ENCODE results near the gene CD1E.
"Not testable (repeated sequence)": the region's sequence is repeated elsewhere in the genome, so short reads cannot be mapped to it uniquely, and the experiment has no call there.

The CD1E gene

DNA sequence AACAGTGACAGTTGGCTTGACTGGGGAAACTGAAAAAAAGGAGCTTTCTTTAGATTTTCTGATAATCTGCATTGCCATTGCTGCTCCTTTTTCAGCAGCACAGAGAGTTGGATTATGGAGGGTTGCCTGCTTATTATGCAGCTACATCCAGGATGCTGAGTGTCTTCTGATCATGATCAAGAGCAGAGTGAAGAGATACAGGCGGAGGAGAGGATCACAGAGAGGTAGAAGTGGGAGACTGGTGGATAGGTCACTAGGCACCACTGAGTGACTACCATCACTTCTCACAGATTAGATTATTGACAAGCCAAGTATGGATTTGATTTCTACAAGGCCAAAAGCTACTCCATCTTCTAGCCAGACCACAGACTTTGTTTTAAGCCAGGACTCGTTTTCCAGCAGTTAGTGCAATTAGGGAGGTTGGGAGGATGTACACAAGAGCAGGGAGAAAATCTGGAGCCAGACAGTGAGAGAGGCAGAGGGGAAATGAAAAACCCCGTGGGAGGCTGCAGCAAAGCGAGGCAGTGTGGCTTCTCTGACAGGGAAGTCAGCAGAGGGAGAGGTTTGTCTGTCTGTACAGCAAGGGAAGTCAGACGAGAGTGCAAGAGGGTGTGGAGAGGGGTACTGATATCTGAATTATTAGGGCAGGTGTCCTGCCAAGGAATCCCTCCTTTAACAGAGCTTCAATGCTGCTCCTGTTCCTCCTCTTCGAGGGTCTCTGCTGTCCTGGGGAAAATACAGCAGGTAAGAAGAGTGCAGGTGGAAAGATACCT is at the start of gene CD1E:
CD1E (plus strand) TSS at position 592 of the 773 bp plus-strand sequence; CDS start at position 687, 95 bp downstream.
- DNase-seq: no peak

DNA sequence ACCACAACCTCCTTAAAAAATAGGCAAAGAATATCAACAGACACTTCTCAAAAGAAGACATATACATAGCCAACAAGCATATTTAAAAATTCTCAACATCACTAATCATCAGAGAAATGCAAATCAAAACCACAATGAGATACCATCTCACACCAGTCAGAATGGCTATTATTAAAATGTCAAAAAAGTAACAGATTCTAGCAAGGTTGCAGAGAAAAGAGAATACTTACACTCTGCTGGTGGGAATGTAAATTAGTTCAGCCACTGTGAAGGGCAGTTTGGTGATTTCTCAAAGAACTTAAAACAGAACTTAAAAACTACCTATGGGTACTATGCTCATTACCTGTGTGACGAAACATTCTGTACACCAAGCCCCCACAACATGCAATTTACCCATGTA is 43.1 kb upstream of the CD1E start:
- DNase-seq: no peak

DNA sequence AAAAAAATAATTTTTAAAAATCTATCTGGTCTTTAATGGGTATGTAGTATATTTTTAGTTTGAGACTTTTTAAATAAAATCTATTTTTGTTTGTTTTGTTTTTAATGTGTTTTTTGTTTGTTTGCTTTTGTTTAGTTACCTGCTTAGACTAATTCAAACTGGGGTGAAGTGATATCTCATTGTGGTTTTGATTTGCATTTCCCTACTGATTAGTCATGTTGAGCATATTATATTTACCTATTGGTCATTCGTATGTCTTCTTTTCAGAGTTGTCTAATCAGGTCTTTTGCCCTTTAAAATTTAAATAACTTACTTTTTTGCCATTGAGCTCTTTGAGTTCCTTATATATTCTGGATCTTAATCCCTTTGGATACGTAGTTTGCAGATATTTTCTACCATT is 42.6 kb upstream of the CD1E start:
- no peak for DNase-seq

DNA sequence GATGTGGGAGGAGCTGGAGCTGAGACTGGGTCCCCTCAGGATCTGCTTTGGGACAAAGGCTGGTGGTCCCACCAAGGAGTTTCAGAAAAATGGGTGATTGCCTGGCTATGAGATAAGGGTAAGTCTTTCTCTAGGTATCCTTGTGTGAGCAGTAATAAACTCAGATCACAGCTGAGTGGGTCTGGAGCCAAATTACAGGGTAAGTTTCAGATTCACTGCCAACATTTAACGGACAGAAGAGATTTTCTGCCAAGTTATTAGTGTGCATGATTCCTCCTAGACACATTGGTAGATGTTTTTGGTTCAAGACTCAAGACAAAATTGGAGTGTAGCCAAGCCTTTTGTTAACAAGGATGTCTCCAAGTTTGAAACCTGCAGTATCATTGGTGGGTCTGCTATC is 29.8 kb upstream of the CD1E start:
- DNase-seq: no peak

DNA sequence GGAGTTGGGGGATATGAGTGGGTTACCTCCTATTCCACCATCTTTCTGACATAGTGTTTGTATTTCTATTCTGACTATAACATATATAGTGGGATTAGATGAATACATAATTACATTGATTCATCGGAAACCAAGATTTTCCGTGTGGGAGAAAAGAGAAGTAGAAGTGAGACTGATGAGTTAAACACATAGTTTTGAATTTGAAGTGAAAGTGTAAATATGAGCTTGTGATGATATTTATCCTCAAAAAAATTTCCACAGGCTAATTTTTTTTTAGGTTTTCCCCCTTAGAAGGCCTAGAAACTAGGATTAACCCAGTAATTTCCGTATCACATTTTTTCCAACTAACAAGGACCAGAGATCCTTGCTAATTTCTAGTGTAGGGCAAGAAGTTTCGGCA is 29.3 kb upstream of the CD1E start:
- no peak for DNase-seq

DNA sequence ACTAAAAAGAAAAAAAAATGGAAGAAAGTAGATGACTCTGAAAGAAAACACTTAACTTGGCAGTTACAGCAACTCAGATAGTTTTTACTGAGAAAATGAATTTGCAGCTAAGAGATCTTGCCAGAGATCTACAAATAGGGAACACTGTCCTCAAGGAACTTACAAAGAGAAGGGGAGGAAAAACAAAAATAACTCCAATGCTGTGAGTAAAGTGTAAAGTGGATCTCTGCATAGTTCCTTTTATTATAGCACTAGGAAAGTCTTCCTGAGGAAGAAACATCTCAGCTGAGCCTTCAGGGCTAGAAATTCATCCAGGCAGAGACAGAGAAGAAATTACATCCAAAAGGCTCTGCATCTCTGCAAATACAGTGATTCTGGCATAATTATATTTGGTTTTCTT is 26.2 kb upstream of the CD1E start:
- no peak for DNase-seq

DNA sequence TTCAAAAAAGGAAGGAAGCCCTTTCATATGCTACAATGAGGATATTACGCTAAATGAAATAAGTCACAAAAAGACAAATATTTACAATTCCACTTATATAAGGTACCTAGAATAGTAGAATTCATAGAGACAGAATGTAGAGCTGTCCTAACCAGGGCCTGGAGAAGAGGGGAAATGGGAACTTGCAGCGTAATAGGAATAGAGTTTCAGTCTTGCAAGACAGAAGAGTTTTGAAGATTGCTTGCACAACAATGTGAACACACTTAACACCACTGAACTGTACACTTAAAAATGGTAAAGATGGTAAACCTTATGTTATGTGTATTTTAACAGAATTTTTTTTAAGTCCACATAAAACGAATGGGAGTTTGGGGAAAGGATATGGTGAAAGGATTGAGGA is 25.3 kb upstream of the CD1E start:
- DNase-seq: no peak

DNA sequence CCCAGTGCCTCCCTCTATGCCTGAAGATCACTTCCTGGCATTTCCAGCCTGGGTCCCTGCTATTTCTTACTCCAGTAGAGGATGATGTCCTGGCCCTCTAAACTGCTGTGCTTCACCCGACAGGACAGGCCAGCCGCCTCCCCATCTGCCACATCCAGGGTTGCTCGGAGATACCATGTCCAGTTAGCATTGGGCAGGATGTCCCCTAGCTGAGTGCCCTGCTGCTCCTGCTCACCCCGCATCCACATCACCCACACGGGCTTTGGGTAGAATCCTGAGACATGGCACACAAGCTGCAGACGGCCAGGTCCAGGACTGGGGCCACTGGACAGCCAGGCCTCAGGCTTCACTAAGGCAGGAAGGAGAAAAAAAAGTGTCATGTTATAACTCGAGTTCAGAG is 24.4 kb upstream of the CD1E start:
- no peak for DNase-seq

DNA sequence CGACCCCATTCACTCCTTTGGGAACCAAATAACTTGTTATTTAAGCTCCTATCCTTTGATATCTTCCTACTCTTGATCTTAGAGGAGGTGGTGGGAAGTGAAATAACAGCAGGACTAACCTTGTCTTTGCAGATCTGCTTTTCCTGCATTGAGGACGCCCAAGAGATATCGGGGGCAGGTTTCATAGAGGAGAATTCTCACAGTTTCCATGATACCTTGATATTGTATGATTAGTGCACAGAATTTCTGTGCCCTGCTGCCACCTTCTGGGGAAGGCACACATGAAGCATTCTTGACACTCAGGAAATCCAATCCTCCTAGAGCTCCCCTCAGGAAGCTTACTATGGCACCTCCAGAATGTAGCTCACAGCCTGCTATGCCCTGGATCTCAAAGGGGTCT is 24.0 kb upstream of the CD1E start:
- DNase-seq: no peak

DNA sequence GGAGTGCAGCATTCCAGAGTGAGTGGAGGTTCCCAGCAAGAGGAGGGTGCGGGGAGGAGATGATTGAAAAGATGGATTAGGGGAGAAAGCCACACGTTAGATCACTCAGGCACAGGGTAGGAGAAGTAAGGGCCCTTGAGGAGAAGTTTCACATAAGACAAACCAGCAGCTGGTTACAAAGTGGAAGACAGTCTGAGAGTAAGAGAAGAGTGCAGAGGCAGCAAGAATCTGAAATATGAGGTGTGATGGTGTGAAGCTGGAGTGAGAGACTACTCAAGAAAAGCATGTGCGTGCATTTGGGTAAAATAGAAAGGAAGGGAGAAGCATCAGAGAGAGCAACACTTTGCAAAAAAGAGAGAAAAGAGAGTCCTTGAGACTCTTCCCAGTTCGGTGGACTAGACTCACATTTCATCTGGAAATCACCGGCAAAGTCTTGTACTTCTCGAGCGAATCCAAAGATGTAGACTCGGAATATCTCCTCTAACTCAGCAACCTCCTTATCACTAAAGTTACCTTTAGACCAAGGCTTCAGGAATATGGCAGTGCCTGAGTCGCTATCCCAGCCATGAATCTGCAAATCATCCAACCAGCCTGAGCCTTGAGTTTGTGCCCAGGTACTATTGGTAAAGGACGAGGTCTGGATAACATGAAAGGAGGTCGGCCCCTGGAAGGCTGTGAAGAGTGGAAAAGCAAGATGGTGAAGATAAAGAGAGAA is 23.1 kb upstream of the CD1E start:
- no peak for DNase-seq

DNA sequence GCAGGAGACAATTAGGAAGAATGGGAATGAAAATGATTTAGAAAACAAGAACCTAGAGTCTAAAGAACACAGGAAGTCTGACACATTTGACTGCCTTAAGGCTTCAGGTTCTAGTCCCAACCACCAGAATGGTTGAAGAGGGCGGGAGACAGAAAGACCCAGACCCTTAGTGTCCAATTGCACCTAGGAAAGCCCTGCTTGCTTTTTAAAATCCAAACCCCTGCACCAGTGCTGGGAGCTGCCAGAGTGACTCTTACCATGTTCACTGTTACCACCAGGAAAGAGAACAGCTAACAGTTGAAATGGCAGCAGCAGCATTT is 22.6 kb upstream of the CD1E start:
- DNase-seq: no peak

DNA sequence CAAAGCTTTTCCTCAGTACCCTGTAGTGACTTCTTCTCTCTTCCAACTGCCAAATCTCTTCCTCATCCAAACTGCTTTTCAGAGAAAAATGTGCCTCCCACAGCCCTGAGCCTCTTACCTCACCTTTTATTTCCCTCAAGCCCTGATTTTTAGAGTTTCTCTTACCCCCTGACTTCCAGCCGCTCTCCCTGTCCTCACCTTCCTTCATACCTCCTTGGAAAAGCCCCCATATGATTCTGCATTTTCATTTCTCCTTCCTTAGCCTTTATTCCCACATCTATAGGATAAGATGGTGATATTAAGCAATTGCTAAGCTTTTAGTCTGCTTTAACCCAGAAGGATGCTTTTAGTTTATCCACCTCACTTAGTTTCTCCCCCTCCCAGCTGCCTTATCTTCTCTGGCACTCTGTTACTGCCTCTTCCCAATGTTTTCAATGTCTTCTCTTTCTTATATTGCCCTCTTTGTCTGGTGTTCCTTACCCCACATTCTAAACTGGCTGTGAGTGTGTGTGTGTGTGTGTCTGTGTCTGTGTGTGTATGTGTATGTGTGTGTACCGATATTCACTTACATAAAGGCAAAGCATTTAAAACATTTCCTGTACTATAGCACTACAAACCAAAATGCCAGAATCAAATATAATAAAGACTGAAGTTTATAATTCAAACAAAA is 22.1 kb upstream of the CD1E start, which contains the start of gene CD1B:
CD1B (minus strand) TSS at position 51 of the 670 bp plus-strand sequence. CDS start 108 bp downstream, outside the sequence.
- DNase-seq: no peak

DNA sequence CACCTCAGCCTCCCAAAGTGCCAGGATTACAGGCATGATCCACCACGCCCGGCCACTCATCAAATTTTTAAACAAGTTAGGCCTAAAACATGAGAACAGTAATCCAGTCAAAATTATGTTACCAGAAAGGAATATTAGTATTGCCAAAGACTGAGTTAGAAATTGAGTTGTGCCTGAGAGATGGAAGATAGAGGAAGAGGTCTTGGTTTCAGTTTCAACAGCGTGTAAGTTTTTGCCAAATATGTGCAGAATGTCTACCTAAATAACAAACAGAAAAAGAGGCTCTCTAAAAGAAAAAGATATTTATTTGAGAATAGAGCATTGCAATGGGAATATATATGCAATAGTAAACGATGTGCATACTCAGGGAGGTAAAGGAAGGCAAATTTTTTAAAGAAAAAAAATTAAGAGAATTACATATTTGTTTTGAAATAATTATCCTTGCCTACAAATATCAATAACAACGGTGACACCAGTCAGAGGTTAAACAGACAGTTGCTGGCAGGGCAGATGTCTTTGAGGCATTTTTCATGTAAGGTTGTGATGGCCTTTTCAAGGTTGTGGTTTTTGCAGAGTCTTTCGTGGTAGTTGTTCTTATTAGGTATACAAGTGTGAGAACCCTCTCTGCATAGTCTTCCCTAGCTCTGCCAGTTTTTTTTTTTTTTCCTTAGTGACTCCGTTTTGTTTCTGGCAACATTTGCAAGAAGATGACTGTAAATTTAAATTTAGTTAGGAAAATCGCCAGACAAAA is 20.1 kb upstream of the CD1E start:
- no peak for DNase-seq

DNA sequence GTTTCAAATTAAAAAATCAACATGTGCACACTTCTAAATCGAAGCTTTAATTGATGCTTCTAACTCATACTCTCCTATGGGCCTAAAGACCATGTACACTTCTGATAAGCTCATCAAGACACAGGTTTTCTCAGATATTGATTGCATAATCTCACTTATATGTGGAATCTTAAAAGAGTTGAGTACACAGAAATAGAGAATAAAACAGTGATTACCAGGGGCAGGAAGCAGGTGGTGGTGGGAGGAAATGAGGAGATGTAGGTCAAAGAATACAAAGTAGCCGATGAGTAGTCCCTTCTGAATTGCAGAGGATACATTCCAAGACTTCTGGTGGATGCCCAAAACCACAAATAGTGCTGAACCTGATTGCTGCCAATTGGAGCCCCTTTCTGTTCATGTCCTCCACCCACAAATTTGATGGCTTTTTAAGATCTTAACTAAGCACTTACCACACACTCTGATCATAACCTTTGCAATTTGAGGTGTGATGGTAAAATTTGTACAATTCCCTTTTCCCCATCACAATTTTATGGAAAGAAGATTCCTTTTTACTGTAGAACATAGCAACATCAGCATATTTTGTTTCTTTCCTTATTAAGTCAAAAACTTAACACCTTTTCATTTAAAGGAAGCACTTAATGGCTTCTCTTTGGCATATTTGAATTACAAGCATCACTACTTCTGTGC is 19.0 kb upstream of the CD1E start:
- no peak for DNase-seq

DNA sequence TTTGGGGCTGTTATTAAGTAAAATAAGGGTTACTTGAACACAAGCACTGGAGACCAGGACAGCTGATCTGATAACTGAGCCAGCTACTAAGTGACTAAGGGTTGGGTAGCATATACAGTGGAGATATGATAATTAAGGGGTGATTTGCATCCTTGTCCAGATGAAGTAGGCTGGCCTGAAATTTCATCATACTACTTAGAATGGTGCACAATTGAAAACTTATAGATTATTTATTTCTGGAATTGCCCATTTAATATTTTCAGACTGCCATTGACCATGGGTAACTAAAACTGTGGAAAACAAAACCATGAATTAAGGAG is 18.5 kb upstream of the CD1E start:
- no peak for DNase-seq

DNA sequence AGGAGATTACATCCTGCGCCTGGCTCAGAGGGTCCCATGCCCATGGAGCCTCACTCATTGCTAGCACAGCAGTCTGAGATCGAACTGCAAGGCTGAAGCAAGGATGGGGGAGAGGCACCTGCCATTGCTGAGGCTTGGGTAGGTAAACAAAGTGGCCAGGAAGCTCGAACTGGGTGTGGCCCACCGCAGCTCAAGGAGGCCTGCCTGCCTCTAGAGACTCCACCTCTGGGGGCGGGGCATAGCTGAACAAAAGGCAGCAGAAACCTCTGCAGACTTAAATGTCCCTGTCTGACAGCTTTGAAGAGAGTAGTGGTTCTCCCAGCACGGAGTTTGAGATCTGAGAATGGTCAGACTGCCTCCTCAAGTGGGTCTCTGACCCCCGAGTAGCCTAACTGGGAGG is 17.3 kb upstream of the CD1E start:
- DNase-seq: not testable (repeated sequence)

DNA sequence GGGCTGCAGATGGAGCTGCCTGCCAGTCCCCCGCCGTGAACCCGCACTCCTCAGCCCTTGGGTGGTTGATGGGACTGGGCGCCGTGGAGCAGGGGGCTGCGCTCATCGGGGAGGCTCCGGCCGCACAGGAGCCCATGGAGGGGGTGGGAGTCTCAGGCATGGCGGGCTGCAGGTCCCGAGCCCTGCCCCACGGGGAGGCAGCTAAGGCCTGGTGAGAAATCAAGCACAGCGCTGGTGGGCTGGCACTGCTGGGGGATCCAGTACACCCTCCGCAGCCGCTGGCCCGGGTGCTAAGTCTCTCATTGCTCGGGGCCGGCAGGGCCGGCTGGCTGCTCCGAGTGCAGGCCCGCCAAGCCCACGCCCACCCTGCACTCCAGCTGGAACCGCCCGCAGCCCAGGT is 4.7 kb upstream of the CD1E start:
- DNase-seq: not testable (repeated sequence)

DNA sequence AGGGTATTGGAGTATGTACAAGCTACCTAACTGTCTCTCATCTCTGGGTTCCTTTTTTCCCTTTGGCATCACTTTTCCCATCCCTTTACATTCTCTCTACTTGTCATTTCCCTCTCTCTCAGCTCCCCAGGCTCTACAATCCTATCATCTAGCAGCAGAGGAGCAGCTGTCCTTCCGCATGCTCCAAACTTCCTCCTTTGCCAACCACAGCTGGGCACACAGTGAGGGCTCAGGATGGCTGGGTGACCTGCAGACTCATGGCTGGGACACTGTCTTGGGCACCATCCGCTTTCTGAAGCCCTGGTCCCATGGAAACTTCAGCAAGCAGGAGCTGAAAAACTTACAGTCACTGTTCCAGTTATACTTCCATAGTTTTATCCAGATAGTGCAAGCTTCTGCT is 561 bp downstream of the CD1E start:
- DNase-seq: no peak

DNA sequence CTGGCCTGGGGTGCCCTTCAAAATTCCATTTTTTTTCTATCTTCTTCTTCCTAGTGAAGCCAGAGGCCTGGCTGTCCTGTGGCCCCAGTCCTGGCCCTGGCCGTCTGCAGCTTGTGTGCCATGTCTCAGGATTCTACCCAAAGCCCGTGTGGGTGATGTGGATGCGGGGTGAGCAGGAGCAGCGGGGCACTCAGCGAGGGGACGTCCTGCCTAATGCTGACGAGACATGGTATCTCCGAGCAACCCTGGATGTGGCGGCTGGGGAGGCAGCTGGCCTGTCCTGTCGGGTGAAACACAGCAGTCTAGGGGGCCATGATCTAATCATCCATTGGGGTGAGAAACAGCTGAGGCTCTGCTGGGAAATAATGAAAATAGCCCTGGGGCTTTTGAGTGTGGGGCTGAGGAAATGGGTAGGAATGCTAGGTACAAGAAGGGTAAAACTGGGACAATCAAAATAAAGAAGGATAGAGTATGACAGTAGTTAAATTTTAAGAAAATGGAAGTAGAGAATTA is 2.1 kb downstream of the CD1E start:
- DNase-seq: no peak

DNA sequence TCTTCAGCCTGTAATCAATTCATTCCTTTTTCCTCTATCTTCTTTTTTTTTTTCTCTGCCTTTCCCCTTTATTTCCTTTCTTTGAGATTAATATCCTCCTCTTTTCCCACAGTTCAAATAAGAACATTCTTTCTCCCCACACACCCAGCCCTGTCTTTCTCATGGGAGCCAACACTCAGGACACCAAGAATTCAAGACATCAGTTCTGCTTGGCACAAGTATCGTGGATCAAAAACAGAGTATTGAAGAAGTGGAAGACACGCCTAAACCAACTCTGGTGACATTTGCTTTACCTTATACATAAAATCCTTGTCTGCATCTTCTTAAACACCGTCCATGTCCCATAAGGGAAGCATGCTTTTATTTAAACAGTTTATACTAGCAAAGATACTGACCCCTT is 2.9 kb downstream of the CD1E start:
- DNase-seq: no peak

DNA sequence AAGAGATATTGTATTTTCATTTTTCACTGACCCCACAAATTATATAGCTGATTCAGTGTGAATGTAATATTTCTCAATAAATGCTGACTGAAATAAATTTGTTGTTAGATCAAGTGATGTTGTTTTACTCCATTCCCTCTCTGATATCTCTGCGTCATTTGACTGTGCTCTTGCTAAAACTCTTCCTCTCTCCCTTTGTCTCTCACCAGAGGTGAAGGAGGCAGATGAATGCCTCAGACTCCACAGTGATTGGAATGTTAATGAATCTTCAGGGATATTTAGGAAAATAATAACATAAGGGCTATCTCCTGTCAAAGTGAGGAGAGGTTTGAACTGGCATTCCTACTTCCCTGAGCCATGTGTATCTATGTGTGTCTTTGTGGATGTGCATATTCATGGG is 3.7 kb downstream of the CD1E start:
- DNase-seq: no peak

DNA sequence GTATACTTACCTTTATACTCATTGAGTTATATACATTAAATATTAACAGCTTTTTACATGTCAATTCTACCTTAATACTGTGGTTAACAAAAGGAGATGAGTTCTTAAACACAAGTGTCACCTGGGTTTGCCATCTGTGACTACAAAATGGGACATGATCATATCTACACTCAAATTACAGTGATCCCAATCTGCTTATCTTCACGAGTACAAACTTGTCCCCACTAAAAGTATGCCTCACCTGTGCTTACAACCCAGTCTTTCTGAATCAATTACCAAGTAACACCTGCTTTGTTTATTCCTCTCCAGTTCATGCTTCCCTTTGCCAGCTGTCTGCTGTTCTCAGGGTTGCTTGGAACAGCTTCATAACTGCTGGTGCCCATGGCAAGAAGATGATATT is 8.8 kb downstream of the CD1E start:
- no peak for DNase-seq

DNA sequence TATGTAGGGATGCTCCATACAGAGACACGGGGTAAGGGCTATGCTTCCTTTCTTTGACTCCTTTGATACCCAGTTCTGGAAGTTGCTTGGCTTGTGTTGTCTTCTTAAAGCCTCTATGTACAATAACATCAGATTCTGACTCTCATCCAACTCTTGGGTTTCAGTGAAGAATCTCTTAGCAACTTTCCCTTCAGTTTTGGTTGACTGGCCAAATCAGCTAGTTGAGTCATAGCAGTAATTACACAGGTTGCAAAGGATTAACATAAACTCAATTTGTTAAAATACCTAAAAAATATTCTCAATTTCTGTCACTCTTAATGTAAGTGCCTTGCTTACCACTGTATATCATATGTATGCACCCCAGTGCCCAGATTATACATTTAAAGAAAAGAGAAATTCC is 9.2 kb downstream of the CD1E start:
- DNase-seq: no peak
